Measurements from ENCODE around the gene CERS4. TPM values are rescaled to one million over a fixed set of nuclear protein-coding genes. Genes with fewer than 3 reads are reported as not detected.

The CERS4 gene
- total RNA-seq, 1 donor: 4.0 TPM

- TF ChIP-seq, protein P1, sequence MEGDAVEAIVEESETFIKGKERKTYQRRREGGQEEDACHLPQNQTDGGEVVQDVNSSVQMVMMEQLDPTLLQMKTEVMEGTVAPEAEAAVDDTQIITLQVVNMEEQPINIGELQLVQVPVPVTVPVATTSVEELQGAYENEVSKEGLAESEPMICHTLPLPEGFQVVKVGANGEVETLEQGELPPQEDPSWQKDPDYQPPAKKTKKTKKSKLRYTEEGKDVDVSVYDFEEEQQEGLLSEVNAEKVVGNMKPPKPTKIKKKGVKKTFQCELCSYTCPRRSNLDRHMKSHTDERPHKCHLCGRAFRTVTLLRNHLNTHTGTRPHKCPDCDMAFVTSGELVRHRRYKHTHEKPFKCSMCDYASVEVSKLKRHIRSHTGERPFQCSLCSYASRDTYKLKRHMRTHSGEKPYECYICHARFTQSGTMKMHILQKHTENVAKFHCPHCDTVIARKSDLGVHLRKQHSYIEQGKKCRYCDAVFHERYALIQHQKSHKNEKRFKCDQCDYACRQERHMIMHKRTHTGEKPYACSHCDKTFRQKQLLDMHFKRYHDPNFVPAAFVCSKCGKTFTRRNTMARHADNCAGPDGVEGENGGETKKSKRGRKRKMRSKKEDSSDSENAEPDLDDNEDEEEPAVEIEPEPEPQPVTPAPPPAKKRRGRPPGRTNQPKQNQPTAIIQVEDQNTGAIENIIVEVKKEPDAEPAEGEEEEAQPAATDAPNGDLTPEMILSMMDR (IDR thresholded peaks at IDR 0.05; ENCODE audit: extremely low read depth, low read depth, low read length): no peak
- Histone ChIP-seq H3K4me3 (ENCODE audit: insufficient read depth, low read length) (no peak overlapping the region), H3K9me3 (ENCODE audit: low read depth, low read length) (no peaks in the 10 kb centered on the region), H3K79me2 (ENCODE audit: insufficient read depth, low read length) (no peaks in the 10 kb centered on the region), H3K4me1 (ENCODE audit: insufficient read depth, low read length) (peaks cover 3% of the 10 kb centered on the region), H3K27me3 (ENCODE audit: insufficient read depth, low read length) (no peaks in the 10 kb centered on the region), H2AFZ (ENCODE audit: low read length) (no peak overlapping the region), H3K36me3 (ENCODE audit: insufficient read depth, low read length) (no peaks in the 10 kb centered on the region), H4K20me1 (ENCODE audit: insufficient read depth, low read length) (no peaks in the 10 kb centered on the region), H3K4me2 (ENCODE audit: insufficient read depth, low read length) (no peak overlapping the region), H3K27ac (ENCODE audit: low read depth, low read length) (no peak overlapping the region)
- peak; percentile 84 for DNase-seq (ENCODE audit: insufficient read length, low spot score, missing footprints)
Observed at GRCh38 chr19:8253678-8254077, 44.5 kb downstream of the CERS4 start.

- Histone ChIP-seq H3K4me1 (ENCODE audit: insufficient read depth, low read length) (peaks cover 3% of the 10 kb centered on the region), H2AFZ (ENCODE audit: low read length) (no peak overlapping the region), H3K4me2 (ENCODE audit: insufficient read depth, low read length) (no peak overlapping the region), H3K27ac (ENCODE audit: low read depth, low read length) (no peak overlapping the region), H3K27me3 (ENCODE audit: insufficient read depth, low read length) (no peaks in the 10 kb centered on the region), H4K20me1 (ENCODE audit: insufficient read depth, low read length) (no peaks in the 10 kb centered on the region), H3K79me2 (ENCODE audit: insufficient read depth, low read length) (no peaks in the 10 kb centered on the region), H3K36me3 (ENCODE audit: insufficient read depth, low read length) (no peaks in the 10 kb centered on the region), H3K4me3 (ENCODE audit: insufficient read depth, low read length) (no peak overlapping the region), H3K9me3 (ENCODE audit: low read depth, low read length) (no peaks in the 10 kb centered on the region)
- peak; percentile 74 for DNase-seq (ENCODE audit: insufficient read length, low spot score, missing footprints)
- TF ChIP-seq, protein P1 (IDR thresholded peaks at IDR 0.05; ENCODE audit: extremely low read depth, low read depth, low read length): no peak
Observed at GRCh38 chr19:8254286-8255001, 45.3 kb downstream of the CERS4 start.

GRCh38 chr19:8255426-8256125 is 46.4 kb downstream of the CERS4 start:
- no peaks in the 10 kb centered on the region for H3K36me3 ChIP-seq (ENCODE audit: insufficient read depth, low read length)
- no peaks in the 10 kb centered on the region for H3K27me3 ChIP-seq (ENCODE audit: insufficient read depth, low read length)
- H3K9me3 ChIP-seq (ENCODE audit: low read depth, low read length): no peaks in the 10 kb centered on the region
- TF ChIP-seq, protein P1 (IDR thresholded peaks at IDR 0.05; ENCODE audit: extremely low read depth, low read depth, low read length): no peak
- no peaks in the 10 kb centered on the region for H3K79me2 ChIP-seq (ENCODE audit: insufficient read depth, low read length)
- peak; percentile 69 for DNase-seq (ENCODE audit: insufficient read length, low spot score, missing footprints)
- H2AFZ ChIP-seq (ENCODE audit: low read length): no peak overlapping the region
- H3K27ac ChIP-seq (ENCODE audit: low read depth, low read length): no peak overlapping the region
- H4K20me1 ChIP-seq (ENCODE audit: insufficient read depth, low read length): no peaks in the 10 kb centered on the region
- H3K4me1 ChIP-seq (ENCODE audit: insufficient read depth, low read length): peaks cover 3% of the 10 kb centered on the region
- no peak overlapping the region for H3K4me2 ChIP-seq (ENCODE audit: insufficient read depth, low read length)
- H3K4me3 ChIP-seq (ENCODE audit: insufficient read depth, low read length): no peak overlapping the region
